NCI-H524 (cell line): ENCODE measurements around the gene SMG9.
"Not testable (repeated sequence)": the region's sequence is repeated elsewhere in the genome, so short reads cannot be mapped to it uniquely, and the experiment has no call there.

ENCODE experiments used
- DNase-seq, 2 experiments: peaks; one replicate each; lab custom pipeline; 2025; lab: John Stamatoyannopoulos, UW

Gene SMG9

DNA sequence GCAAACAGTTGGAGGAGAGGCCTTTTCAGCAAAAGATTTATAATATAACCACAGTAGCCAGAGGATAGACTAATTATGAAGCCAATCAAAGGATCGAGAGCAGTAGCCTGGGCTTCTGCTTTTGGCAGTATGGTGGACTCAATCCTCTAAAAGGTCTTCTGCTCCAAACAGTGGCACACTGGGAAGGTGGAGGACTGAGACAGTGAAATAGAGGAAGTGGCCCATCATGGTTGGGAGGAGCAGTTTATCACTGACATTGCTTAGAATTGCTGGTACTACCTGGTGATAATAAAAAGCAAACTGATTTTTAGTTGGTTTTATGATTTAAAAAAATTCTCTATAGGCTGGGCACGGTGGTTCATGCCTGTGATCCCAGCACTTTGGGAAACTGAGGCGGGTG lies 63.9 kb downstream of the SMG9 start:
- DNase-seq, result no peak

DNA sequence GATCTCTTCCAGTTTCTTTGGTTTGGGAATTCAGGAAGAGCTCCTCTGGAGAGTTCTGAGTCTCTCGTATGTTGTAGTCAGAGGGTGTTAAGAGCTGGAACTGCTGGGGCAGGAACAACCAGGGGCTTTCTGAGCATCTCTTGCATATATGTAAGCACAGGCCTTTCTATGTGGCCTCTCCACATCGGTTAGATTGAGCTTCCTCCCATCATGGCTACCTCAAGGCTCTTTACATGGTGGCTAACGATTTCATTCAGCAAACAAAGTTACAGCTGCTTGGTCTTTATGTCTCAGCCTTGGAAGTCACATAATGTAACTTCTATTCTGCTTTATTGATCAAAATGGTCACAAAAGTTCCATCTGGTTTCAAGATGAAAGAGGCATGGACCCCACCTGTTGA lies 64.3 kb downstream of the SMG9 start:
- no peak for DNase-seq

DNA sequence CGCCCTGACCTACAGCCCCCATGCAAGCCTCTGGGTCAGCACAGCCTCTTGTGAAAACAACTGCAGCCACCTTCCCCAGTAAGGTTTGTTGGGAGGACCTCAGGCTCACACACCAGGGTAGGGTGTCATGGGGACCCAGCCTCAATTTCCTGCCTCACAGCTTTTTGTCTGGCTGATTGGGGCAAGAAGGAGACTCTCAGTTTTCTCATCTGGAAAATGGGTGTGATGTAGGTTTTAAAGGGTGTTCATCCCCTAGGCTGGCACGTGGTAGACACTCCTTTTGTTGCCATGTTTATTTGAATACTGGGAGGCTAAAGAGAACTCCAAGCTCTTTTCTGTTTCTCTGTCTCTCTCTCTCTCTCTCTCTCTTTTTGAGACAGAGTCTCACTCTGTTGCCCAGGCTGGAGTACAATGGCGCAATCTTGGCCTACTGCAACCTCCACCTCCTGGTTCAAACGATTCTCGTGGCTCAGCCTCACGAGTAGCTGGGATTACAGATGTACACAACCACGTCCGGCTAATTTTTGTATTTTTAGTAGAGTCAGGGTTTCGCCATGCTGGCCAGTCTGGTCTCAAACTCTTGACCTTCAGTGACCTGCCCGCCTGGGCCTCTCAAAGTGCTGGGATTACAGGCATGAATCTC lies 66.6 kb downstream of the SMG9 start:
- DNase-seq, result no peak

- DNase-seq, result no peak
Observed at GRCh38 chr19:43687660-43687997, 67.1 kb downstream of the SMG9 start.

GRCh38 chr19:43684326-43684725 lies 70.4 kb downstream of the SMG9 start:
- no peak for DNase-seq

DNA sequence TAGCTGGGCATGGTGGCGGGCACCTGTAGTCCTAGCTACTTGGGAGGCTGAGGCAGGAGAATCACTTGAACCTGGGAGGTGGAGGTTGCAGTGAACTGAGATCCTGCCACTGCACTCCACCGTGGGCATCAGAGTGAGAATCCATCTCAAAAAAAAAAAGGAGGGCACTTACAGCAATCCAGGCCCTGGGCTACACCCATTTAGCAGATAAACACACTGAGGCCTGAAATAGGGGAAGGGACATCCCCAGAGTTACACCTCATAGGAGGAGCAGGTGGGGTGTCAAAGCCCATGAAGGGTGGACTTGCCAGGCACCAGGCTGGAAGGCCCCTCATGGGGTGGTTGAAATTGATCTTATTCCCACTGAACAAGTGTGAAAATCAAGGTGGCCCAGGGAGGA lies 70.9 kb downstream of the SMG9 start:
- no peak for DNase-seq

- no peak for DNase-seq
Observed at GRCh38 chr19:43682824-43683661, 71.7 kb downstream of the SMG9 start.

DNA sequence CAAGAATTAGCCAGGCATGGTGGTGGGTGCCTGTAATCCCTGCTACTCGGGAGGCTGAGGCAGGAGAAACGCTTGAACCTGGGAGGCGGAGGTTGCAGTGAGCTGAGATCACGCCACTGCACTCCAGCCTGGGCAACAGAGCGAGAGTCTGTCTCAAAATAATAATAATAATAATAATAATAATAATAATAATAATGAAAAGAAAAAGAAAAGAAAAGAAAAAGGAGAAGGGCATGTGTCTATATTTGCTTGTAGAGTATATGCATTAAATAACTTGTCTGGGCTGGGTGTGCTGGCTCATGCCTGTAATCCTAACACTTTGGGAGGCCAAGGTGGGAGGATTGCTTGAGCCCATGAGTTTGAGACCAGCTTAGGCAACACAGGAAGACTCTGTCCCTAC lies 72.5 kb downstream of the SMG9 start:
- not testable (repeated sequence) for DNase-seq

DNA sequence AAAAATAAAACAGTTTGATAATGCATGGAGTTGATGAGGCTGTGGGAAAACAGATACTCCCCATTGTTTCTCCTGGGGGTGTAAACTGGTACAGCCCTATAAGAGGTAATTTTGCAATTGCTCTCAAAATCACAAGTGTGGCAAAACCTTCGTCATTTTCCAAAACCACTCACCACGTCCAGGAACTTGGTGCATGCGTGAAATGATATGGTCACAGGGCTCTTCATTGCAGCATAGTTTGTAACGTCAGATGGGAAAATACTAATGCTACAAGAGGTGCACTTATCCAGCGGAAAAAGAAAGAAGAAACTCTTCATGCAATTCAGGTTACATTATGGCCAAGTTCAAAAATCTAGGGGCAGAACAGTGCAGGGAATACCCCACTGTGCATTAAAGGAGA lies 72.9 kb downstream of the SMG9 start:
- DNase-seq, result no peak

- no peak for DNase-seq
Observed at GRCh38 chr19:43678512-43679261, 76.1 kb downstream of the SMG9 start.
